Astrocyte (in vitro differentiated cells and primary cell): ENCODE data around the gene PTPN14. TPM values are rescaled to one million over a fixed set of nuclear protein-coding genes. Genes with fewer than 3 reads are reported as not detected.

ENCODE experiments used
- DNase-seq: peaks from one replicate; pipeline ENCODE4 v3.0.0-alpha.2; 2010; ENCODE audit warnings: low read depth
- FAIRE-seq: peaks from 2 replicates; lab custom pipeline; 2011; peaks lifted over from hg19 to GRCh38; lab: Jason Lieb, UNC
- H2AFZ ChIP-seq: 2 replicates; pipeline ENCODE4 v1.6.0; 2012; ENCODE audit warnings: low read depth, low read length, inconsistent platforms
- H3K27ac ChIP-seq: 2 replicates; pipeline ENCODE4 v1.5.1; 2011; ENCODE audit warnings: low read depth, low read length, inconsistent platforms
- H3K27me3 ChIP-seq: 2 replicates; pipeline ENCODE4 v1.6.0; 2011; ENCODE audit warnings: low read length, inconsistent platforms; ENCODE audit not compliant: insufficient read depth
- H3K36me3 ChIP-seq: 2 replicates; pipeline ENCODE4 v1.5.1; 2011; ENCODE audit warnings: low read length, inconsistent platforms; ENCODE audit not compliant: insufficient read depth
- H3K4me1 ChIP-seq: 2 replicates; pipeline ENCODE4 v1.5.1; 2011; ENCODE audit warnings: low read length, inconsistent platforms; ENCODE audit not compliant: insufficient read depth
- H3K4me2 ChIP-seq: 2 replicates; pipeline ENCODE4 v1.6.0; 2012; ENCODE audit warnings: low read length, inconsistent platforms
- H3K4me3 ChIP-seq: 2 replicates; pipeline ENCODE4 v1.5.1; 2011; ENCODE audit warnings: low read depth, mild to moderate bottlenecking, low read length, inconsistent platforms; ENCODE audit not compliant: insufficient read depth
- H3K79me2 ChIP-seq: 2 replicates; pipeline ENCODE4 v1.6.0; 2012; ENCODE audit warnings: mild to moderate bottlenecking, low read length, inconsistent platforms; ENCODE audit not compliant: insufficient read depth
- H3K9ac ChIP-seq: 2 replicates; pipeline ENCODE4 v1.6.0; 2012; ENCODE audit warnings: mild to moderate bottlenecking, low read length, inconsistent platforms
- H3K9me3 ChIP-seq: 2 replicates; pipeline ENCODE4 v1.5.1; 2012; ENCODE audit warnings: low read depth, mild to moderate bottlenecking, low read length, inconsistent platforms; ENCODE audit not compliant: insufficient read depth
- H4K20me1 ChIP-seq: 2 replicates; pipeline ENCODE4 v1.6.0; 2012; ENCODE audit warnings: low read length, inconsistent platforms; ENCODE audit not compliant: insufficient read depth
- H3K27ac Mint-ChIP-seq: one replicate; pipeline ENCODE4 v1.8.0; 2021; ENCODE audit warnings: mild to moderate bottlenecking, mixed read lengths; ENCODE audit not compliant: unreplicated experiment
- H3K27me3 Mint-ChIP-seq: one replicate; pipeline ENCODE4 v1.8.0; 2021; ENCODE audit warnings: low read depth, mixed read lengths; ENCODE audit not compliant: unreplicated experiment
- H3K36me3 Mint-ChIP-seq: one replicate; pipeline ENCODE4 v1.8.0; 2021; ENCODE audit warnings: low read depth, mixed read lengths; ENCODE audit not compliant: unreplicated experiment
- H3K4me1 Mint-ChIP-seq: one replicate; pipeline ENCODE4 v1.8.0; 2021; ENCODE audit warnings: low read depth, mixed read lengths; ENCODE audit not compliant: unreplicated experiment
- H3K4me3 Mint-ChIP-seq: one replicate; pipeline ENCODE4 v1.8.0; 2021; ENCODE audit warnings: mild to moderate bottlenecking, moderate library complexity, mixed read lengths; ENCODE audit not compliant: unreplicated experiment
- H3K9me3 Mint-ChIP-seq: one replicate; pipeline ENCODE4 v1.8.0; 2021; ENCODE audit warnings: mild to moderate bottlenecking, mixed read lengths; ENCODE audit not compliant: unreplicated experiment
- CTCF ChIP-seq: IDR thresholded peaks from 2 replicates; pipeline ENCODE4 v1.5.1; 2011; ENCODE audit warnings: low read depth, mild to moderate bottlenecking, inconsistent platforms, low read length, moderate library complexity; ENCODE audit not compliant: insufficient read depth
- EZH2 ChIP-seq: IDR thresholded peaks from 2 replicates; pipeline ENCODE4 v1.6.1; 2012; ENCODE audit warnings: mild to moderate bottlenecking, low read length, inconsistent platforms; ENCODE audit not compliant: insufficient read depth
- total RNA-seq: library from RNA; stranded (reverse); gene quantifications from 2 replicates; pipeline ENCODE4 v1.2.1, GENCODE V29; 2021

PTPN14 gene
- total RNA-seq, 1 donor from 2014 or later = 177 TPM

GRCh38 chr1:214404571-214405213 lies 146.7 kb downstream of the PTPN14 start:
- H3K9ac ChIP-seq = peak overlapping the region; percentile 52
- H3K36me3 Mint-ChIP-seq = peaks cover 24% of the 10 kb centered on the region
- peak overlapping the region; percentile 79 for H3K4me2 ChIP-seq
- H3K27me3 Mint-ChIP-seq = no peaks in the 10 kb centered on the region
- peak overlapping the region; percentile 98 for H3K27ac Mint-ChIP-seq
- peaks cover 55% of the 10 kb centered on the region for H3K4me1 Mint-ChIP-seq
- no peak for FAIRE-seq
- H3K27me3 ChIP-seq = no peaks in the 10 kb centered on the region
- H3K79me2 ChIP-seq = peaks cover 51% of the 10 kb centered on the region
- no peaks in the 10 kb centered on the region for H3K9me3 ChIP-seq
- H2AFZ ChIP-seq = no peak overlapping the region
- peak overlapping the region; percentile 54 for H3K4me3 Mint-ChIP-seq
- DNase-seq = peak; percentile 89
- H3K4me3 ChIP-seq = peak overlapping the region; percentile 35
- peaks cover 31% of the 10 kb centered on the region for H3K36me3 ChIP-seq
- no peaks in the 10 kb centered on the region for H4K20me1 ChIP-seq
- H3K9me3 Mint-ChIP-seq = no peaks in the 10 kb centered on the region
- peak overlapping the region; percentile 79 for H3K27ac ChIP-seq
- peaks cover 41% of the 10 kb centered on the region for H3K4me1 ChIP-seq
- TF ChIP-seq CTCF = no peak
- TF ChIP-seq EZH2 = no peak

GRCh38 chr1:214404154-214404553 lies 147.2 kb downstream of the PTPN14 start:
- peak overlapping the region; percentile 52 for H3K9ac ChIP-seq
- TF ChIP-seq EZH2 (no peak), CTCF (no peak)
- no peaks in the 10 kb centered on the region for H3K27me3 Mint-ChIP-seq
- peaks cover 48% of the 10 kb centered on the region for H3K79me2 ChIP-seq
- H3K4me3 ChIP-seq = peak overlapping the region; percentile 35
- peak overlapping the region; percentile 79 for H3K4me2 ChIP-seq
- peak overlapping the region; percentile 98 for H3K27ac Mint-ChIP-seq
- H3K36me3 ChIP-seq = peaks cover 29% of the 10 kb centered on the region
- H3K4me1 Mint-ChIP-seq = peaks cover 60% of the 10 kb centered on the region
- H3K27me3 ChIP-seq = no peaks in the 10 kb centered on the region
- H3K9me3 Mint-ChIP-seq = no peaks in the 10 kb centered on the region
- H2AFZ ChIP-seq = no peak overlapping the region
- H3K9me3 ChIP-seq = no peaks in the 10 kb centered on the region
- no peak overlapping the region for H3K4me3 Mint-ChIP-seq
- FAIRE-seq = no peak
- H3K4me1 ChIP-seq = peaks cover 44% of the 10 kb centered on the region
- H3K36me3 Mint-ChIP-seq = peaks cover 29% of the 10 kb centered on the region
- peak overlapping the region; percentile 79 for H3K27ac ChIP-seq
- DNase-seq = peak; percentile 91
- H4K20me1 ChIP-seq = no peaks in the 10 kb centered on the region

- H3K36me3 ChIP-seq = peaks cover 27% of the 10 kb centered on the region
- H3K9me3 ChIP-seq = no peaks in the 10 kb centered on the region
- Mint-ChIP-seq H3K36me3 (peaks cover 32% of the 10 kb centered on the region), H3K27me3 (no peaks in the 10 kb centered on the region), H3K4me3 (no peak overlapping the region), H3K4me1 (peaks cover 63% of the 10 kb centered on the region), H3K27ac (peak overlapping the region; percentile 98), H3K9me3 (no peaks in the 10 kb centered on the region)
- no peaks in the 10 kb centered on the region for H3K27me3 ChIP-seq
- H3K9ac ChIP-seq = peak overlapping the region; percentile 15
- H3K4me3 ChIP-seq = no peak overlapping the region
- H2AFZ ChIP-seq = no peak overlapping the region
- H3K27ac ChIP-seq = peak overlapping the region; percentile 79
- H3K4me1 ChIP-seq = peaks cover 44% of the 10 kb centered on the region
- H3K79me2 ChIP-seq = peaks cover 44% of the 10 kb centered on the region
- H4K20me1 ChIP-seq = no peaks in the 10 kb centered on the region
- DNase-seq (peak; percentile 65), FAIRE-seq (no peak)
- TF ChIP-seq EZH2 (no peak), CTCF (no peak)
- peak overlapping the region; percentile 79 for H3K4me2 ChIP-seq
Observed at GRCh38 chr1:214403431-214403830, 148.0 kb downstream of the PTPN14 start.
